K562 (cell line): ENCODE data around the gene CPVL. TPM values are rescaled to one million over a fixed set of nuclear protein-coding genes. Genes with fewer than 3 reads are reported as not detected.
A peak's percentile ranks its signal among the peaks of the same experiment; 100 is the strongest.

ENCODE experiments used
- ATAC-seq: fragments of 200-7000 bp; cut with Tn5 transposase; 3 replicates; pipeline ENCODE4 v1.9.1; 2020; ENCODE audit warnings: moderate library complexity
- BruUV-seq: library from RNA; stranded (reverse); fragments of 400-500 nt; replicated peaks from 2 replicates; lab custom pipeline; 2021; lab: Mats Ljungman, UMichigan
- CTCF ChIA-PET: fragments of 300-600 bp; formaldehyde crosslinking; extraction: SDS; loops from one replicate; lab custom pipeline; 2021; ENCODE audit warnings: low intra/inter-chr PET ratio; lab: Yijun Ruan, JAX
- POLR2A ChIA-PET: fragments of 300-600, 350-650 bp; sonication (Branson Sonifier 250); formaldehyde crosslinking; extraction: SDS; loops from one replicate; lab custom pipeline; 2021; ENCODE audit warnings: antibody characterized with exemption, inconsistent platforms; lab: Yijun Ruan, JAX
- DNase-seq, 4 experiments: peaks; one replicate each; pipeline versions ENCODE4 v3.0.0 to v3.0.0-alpha.2; 2011 to 2018; ENCODE audit warnings: low spot score in 3 of 4, mixed read lengths in 3 of 4; ENCODE audit errors: extremely low read depth in 1 of 4
- FAIRE-seq: peaks from 2 replicates; lab custom pipeline; 2011; peaks lifted over from hg19 to GRCh38; lab: Jason Lieb, UNC
- H2AFZ ChIP-seq: 2 replicates; pipeline ENCODE4 v1.6.0; 2011; ENCODE audit warnings: low read depth, low read length, control low read depth, inconsistent platforms
- H3K27ac ChIP-seq: fragments of 200-600 bp; 3 replicates; pipeline ENCODE4 v1.8.0; 2011; ENCODE audit warnings: low read depth, mild to moderate bottlenecking, control low read depth, inconsistent platforms, low read length, moderate library complexity, mixed read lengths; ENCODE audit errors: extremely low read depth
- H3K27me3 ChIP-seq, 2 experiments: fragments of 300-600 bp in 1 of 2; 2 replicates in 1 of 2; 3 replicates in 1 of 2; pipeline versions ENCODE4 v1.6.0 to v1.8.0; 2011; ENCODE audit warnings: inconsistent platforms in 2 of 2, low read length in 2 of 2, mild to moderate bottlenecking in 1 of 2, mixed read lengths in 1 of 2, moderate library complexity in 1 of 2; ENCODE audit not compliant: control insufficient read depth in 2 of 2, insufficient read depth in 2 of 2
- H3K36me3 ChIP-seq: fragments of 300-600 bp; 3 replicates; pipeline ENCODE4 v1.8.0; 2011; ENCODE audit warnings: mild to moderate bottlenecking, low read length, inconsistent platforms; ENCODE audit not compliant: control insufficient read depth, insufficient read depth
- H3K4me1 ChIP-seq, 2 experiments: fragments of 200-600 bp in 1 of 2; replicated peaks in 1 of 2; 2 replicates in 1 of 2; 3 replicates in 1 of 2; pipeline versions ENCODE4 v1.5.1 to v1.8.0; 2011; ENCODE audit warnings: inconsistent platforms in 2 of 2, low read length in 2 of 2, mild to moderate bottlenecking in 1 of 2, mixed read lengths in 1 of 2, moderate library complexity in 1 of 2; ENCODE audit not compliant: control insufficient read depth in 2 of 2, insufficient read depth in 2 of 2
- H3K4me2 ChIP-seq: 2 replicates; pipeline ENCODE4 v1.6.1; 2011; ENCODE audit warnings: low read length, control low read depth, inconsistent platforms, mixed read lengths; ENCODE audit not compliant: insufficient read depth
- H3K4me3 ChIP-seq: fragments of 200-600 bp; sonication (generic), shearing (Covaris generic); 2 replicates; pipeline ENCODE4 v1.5.1; 2016; ENCODE audit warnings: control low read depth, inconsistent platforms
- H3K79me2 ChIP-seq: fragments of 200-600 bp; 3 replicates; pipeline ENCODE4 v1.8.0; 2011; ENCODE audit warnings: low read length, inconsistent platforms; ENCODE audit not compliant: control insufficient read depth, insufficient read depth
- H3K9ac ChIP-seq, 2 experiments: 2 replicates each; pipeline versions ENCODE4 v1.6.0 to v1.6.1; 2011; ENCODE audit warnings: low read depth in 2 of 2, low read length in 2 of 2, control low read depth in 1 of 2, inconsistent platforms in 1 of 2, mild to moderate bottlenecking in 1 of 2, mixed read lengths in 1 of 2; ENCODE audit not compliant: insufficient read depth in 1 of 2
- H3K9me1 ChIP-seq: one replicate; pipeline ENCODE4 v1.6.0; 2011; ENCODE audit warnings: inconsistent platforms, mild to moderate bottlenecking, low read length, moderate library complexity; ENCODE audit not compliant: control insufficient read depth, insufficient read depth
- H3K9me3 ChIP-seq: replicated peaks from 2 replicates; pipeline ENCODE4 v1.5.1; 2011; ENCODE audit warnings: low read depth, low read length, inconsistent platforms; ENCODE audit not compliant: control insufficient read depth, insufficient read depth
- H4K20me1 ChIP-seq: replicated peaks from 2 replicates; pipeline ENCODE4 v1.6.1; 2011; ENCODE audit warnings: low read length, inconsistent platforms, mixed read lengths; ENCODE audit not compliant: control insufficient read depth, insufficient read depth
- CBFA2T3 ChIP-seq: fragments of 450-650 bp; IDR thresholded peaks from 2 replicates; pipeline ENCODE4 v1.6.1; 2017
- CCAR2 ChIP-seq: fragments of 200-400 bp; formaldehyde crosslinking; IDR thresholded peaks from 2 replicates; pipeline ENCODE4 v1.6.1; 2017; ENCODE audit warnings: mild to moderate bottlenecking, low read depth, low read length
- ETS2 ChIP-seq: IDR thresholded peaks from 2 replicates; pipeline ENCODE4 v1.6.1; 2016; ENCODE audit warnings: borderline replicate concordance, missing genetic modification characterization, mild to moderate bottlenecking, moderate library complexity, missing compliant biosample characterization; ENCODE audit not compliant: poor library complexity, severe bottlenecking
- ETV5 ChIP-seq: sonication (generic); formaldehyde crosslinking; IDR thresholded peaks from 2 replicates; pipeline ENCODE4 v1.4.0; 2020; ENCODE audit warnings: low read depth, mild to moderate bottlenecking, missing genetic modification reagents
- GTF2F1 ChIP-seq: IDR thresholded peaks from 2 replicates; pipeline ENCODE4 v1.6.1; 2011; ENCODE audit warnings: low read depth, low read length, improper control_type of control experiment
- KLF10 ChIP-seq: fragments of 250-450 bp; sonication (Bioruptor Pico); IDR thresholded peaks from 2 replicates; pipeline ENCODE4 v1.6.1; 2021; ENCODE audit warnings: matching md5 sums
- MYBL2 ChIP-seq, 2 experiments: fragments of 450-650 bp in 1 of 2; sonication (generic) in 1 of 2; formaldehyde crosslinking in 1 of 2; IDR thresholded peaks; 2 replicates each; pipeline versions ENCODE4 v1.6.1 to v1.8.1; 2017 to 2022; ENCODE audit warnings: borderline replicate concordance in 1 of 2, inconsistent platforms in 1 of 2, low read depth in 1 of 2, mild to moderate bottlenecking in 1 of 2, missing genetic modification reagents in 1 of 2, moderate library complexity in 1 of 2
- PHF20 ChIP-seq: fragments of 450-650 bp; IDR thresholded peaks from 2 replicates; pipeline ENCODE4 v1.6.1; 2018; ENCODE audit not compliant: partially characterized antibody
- POLR2AphosphoS2 ChIP-seq: IDR thresholded peaks from 2 replicates; pipeline ENCODE4 v1.6.1; 2012; ENCODE audit warnings: low read length, improper control_type of control experiment
- TBP ChIP-seq: optimal IDR thresholded peaks from 2 replicates; pipeline ENCODE3; 2011; ENCODE audit warnings: low read depth, low read length, improper control_type of control experiment
- TCF3 ChIP-seq: sonication (generic); formaldehyde crosslinking; IDR thresholded peaks from 2 replicates; pipeline ENCODE4 v1.4.0; 2020; ENCODE audit warnings: mild to moderate bottlenecking, missing genetic modification reagents
- WGBS: fragments of 100-300 bp; shearing (Covaris generic); methylation state at CpG from one replicate; pipeline ENCODE4 v1.1.6; 2016; ENCODE audit warnings: low coverage, mixed read lengths; ENCODE audit not compliant: insufficient coverage; ENCODE audit errors: missing lambda C conversion rate; 5-methylcytosine and 5-hydroxymethylcytosine counted together
- in situ Hi-C: fragments of 300-500 bp; cut with MboI; formaldehyde crosslinking; loops from 4 replicates; pipeline ENCODE4 v1.15.0; 2018; ENCODE audit warnings: inconsistent platforms, mixed read lengths
- intact Hi-C: fragments of 100-400 bp; cut with micrococcal nuclease; formaldehyde crosslinking; loops from 2 replicates; pipeline ENCODE4 v1.14.2; 2022
- polyA plus RNA-seq, 8 experiments: library from polyadenylated mRNA; depleted of rRNA in 4 of 8; stranded (reverse) in 5 of 8; unstranded in 3 of 8; fragments of >200 nt; fragmentation: Nextera tagmentation in 2 of 8; fragmentation: Illumina TruSeq in 1 of 8; extraction: Ambion mirVana in 2 of 8; extraction: Trizol in 1 of 8; gene quantifications; 2 replicates each; pipeline versions ENCODE4 v1.2.1 to v1.2.3, GENCODE V29; 2011 to 2014; ENCODE audit warnings: inconsistent platforms in 1 of 8, missing spikeins in 1 of 8
- total RNA-seq, 7 experiments: library from RNA; depleted of rRNA in 6 of 7; stranded (reverse); fragments of >200 nt in 6 of 7; fragmentation: Illumina TruSeq in 2 of 7; extraction: Trizol in 2 of 7; gene quantifications; 2 replicates each; pipeline versions ENCODE4 v1.2.1 to v1.2.3, GENCODE V29; 2011 to 2021; ENCODE audit warnings: low replicate concordance in 1 of 7
- TF ChIP-seq, protein P1 (sequence below): fragments of 250-450 bp; sonication (Bioruptor Pico); IDR thresholded peaks from 2 replicates; pipeline ENCODE4 v1.5.0; 2021; ENCODE audit warnings: mild to moderate bottlenecking, moderate library complexity
- TF ChIP-seq, protein P2 (sequence below): sonication (generic); formaldehyde crosslinking; IDR thresholded peaks from 2 replicates; pipeline ENCODE4 v1.8.1; 2023; ENCODE audit warnings: mild to moderate bottlenecking, missing genetic modification reagents
- TF ChIP-seq, protein P3 (sequence below): sonication (generic); formaldehyde crosslinking; IDR thresholded peaks from 2 replicates; pipeline ENCODE4 v1.4.0; 2020; ENCODE audit warnings: mild to moderate bottlenecking, missing genetic modification reagents

The CPVL gene
- total and polyA plus RNA-seq, 9 of the 15 experiments (the other 6 are each of a cell fraction or from before 2014, with no cell fraction given) = 0.89 to 2.4 (median 1.5) TPM

DNA sequence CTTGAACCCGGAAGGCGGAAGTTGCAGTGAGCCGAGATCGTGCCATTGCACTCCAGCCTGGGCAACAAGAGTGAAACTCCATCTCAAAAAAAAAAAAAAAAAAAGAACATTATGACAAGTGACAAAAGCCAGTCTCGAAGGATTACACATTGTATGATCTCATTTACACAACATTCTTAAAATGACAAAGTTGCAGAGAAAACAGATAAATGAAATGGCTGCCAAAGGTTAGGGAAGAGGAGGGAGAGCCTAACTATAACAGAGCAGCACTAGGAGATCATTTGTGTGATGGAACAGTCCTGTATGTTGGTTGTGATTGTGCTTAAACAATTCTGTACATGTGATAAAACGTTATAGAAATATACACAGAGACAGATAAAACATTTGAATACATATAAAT is 16.2 kb upstream of the CPVL start (continued):
- TF ChIP-seq KLF10 (CRISPR knock-in tag) (no peak), TBP (no peak), ETV5 (CRISPR knock-in tag) (no peak), GTF2F1 (no peak), PHF20 (no peak), ETS2 (tag) (no peak), CCAR2 (no peak)
- TF ChIP-seq, all 486 proteins: peak for 0

DNA sequence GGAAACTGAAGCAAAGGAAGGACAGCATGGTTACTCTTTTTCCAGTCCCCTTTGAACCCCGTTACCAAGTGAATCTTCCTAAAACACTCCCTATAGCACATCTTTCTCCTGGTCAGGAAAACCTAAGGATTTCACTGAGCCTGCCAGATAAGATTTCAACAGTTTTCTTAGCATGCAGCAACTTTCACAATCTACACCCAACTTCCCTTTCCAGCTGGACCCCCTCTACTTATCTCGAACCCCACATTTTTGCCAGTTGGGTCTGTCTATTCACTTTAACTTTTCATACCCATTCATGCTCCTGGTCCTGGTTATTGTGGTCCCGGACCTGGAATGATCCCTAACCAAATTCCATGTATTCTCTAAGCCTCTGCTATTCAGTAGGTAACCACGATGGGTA is 14.9 kb upstream of the CPVL start:
- no peaks in the 10 kb centered on the region for H3K36me3 ChIP-seq
- WGBS = 0% methylated on average over 4 of the region's 4 CpGs
- CTCF ChIA-PET = no interaction called here
- intact Hi-C loops (no loop called here), in situ Hi-C loops (no loop called here)
- no TSS peak for BruUV-seq
- POLR2A ChIA-PET = no interaction called here
- no peak overlapping the region for H2AFZ ChIP-seq
- H3K4me2 ChIP-seq = no peak overlapping the region
- H3K9ac ChIP-seq = no peak overlapping the region
- FAIRE-seq = no peak
- H4K20me1 ChIP-seq = no peaks in the 10 kb centered on the region
- H3K4me1 ChIP-seq = no peaks in the 10 kb centered on the region
- H3K27me3 ChIP-seq = no peaks in the 10 kb centered on the region
- no peaks in the 10 kb centered on the region for H3K9me3 ChIP-seq
- no peak overlapping the region for H3K27ac ChIP-seq
- H3K9me1 ChIP-seq = no peaks in the 10 kb centered on the region
- no peak for DNase-seq
- no peak overlapping the region for H3K4me3 ChIP-seq
- H3K79me2 ChIP-seq = no peaks in the 10 kb centered on the region
- no peak for ATAC-seq
- TF ChIP-seq, protein P1, sequence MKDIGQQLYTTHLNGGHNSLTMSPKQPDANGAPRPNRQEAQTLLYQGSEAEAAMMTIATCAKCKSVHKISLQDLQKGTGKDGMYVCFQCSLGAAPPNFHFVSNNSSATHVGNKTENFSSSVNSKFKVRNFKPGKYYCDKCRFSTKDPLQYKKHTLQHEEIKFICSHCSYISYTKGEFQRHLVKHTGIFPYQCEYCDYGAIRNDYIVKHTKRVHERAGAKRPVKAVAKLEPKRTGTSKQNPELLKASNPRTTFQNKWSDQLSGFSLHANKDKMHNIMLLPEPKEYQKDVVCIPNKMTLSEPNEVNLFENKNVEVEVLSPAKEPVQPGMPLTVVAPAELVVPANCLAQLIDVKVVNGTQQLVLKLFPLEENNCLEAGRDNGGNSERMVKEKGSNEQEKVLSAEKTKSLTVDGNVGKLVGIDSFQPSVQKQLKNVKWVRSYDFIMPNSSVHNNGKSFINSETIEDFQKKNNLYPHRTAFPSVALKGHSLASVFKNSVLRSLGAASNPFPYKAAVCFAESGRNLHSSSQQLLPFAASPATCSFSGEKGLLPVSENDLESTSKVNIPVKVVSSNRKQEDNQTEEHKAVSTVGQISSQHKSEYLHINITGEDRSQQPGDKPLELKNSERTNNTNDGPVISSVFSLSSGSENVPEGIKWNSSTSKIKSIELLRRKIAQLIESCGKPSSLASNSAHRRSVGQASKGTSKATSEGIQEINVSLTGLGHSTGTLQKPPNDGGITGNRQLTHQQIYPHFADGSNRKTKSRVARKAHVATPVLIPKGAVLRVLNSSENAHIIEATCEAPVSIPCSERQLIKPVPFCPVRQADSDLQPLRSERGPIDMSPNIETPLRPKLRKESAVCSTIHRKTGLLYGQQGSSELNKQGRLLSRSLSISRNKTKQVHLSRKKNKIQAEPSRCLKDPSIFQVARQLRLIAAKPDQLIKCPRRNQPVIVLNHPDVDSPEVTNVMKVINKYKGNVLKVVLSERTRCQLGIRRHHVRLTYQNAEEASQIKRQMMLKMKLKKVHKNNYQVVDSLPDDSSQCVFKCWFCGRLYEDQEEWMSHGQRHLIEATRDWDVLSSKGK (CRISPR knock-in tag) = no peak
- TF ChIP-seq TCF3 (CRISPR knock-in tag) = peak; percentile 86
- no peak for TF ChIP-seq POLR2AphosphoS2
- no peak for TF ChIP-seq MYBL2 (IDR thresholded peaks at IDR 0.05; ENCODE audit: low read depth)
- no peak for TF ChIP-seq MYBL2 (CRISPR knock-in tag; IDR thresholded peaks at IDR 0.05; ENCODE audit: borderline replicate concordance)
- peak; percentile 53 for TF ChIP-seq CBFA2T3
- TF ChIP-seq, protein P2, sequence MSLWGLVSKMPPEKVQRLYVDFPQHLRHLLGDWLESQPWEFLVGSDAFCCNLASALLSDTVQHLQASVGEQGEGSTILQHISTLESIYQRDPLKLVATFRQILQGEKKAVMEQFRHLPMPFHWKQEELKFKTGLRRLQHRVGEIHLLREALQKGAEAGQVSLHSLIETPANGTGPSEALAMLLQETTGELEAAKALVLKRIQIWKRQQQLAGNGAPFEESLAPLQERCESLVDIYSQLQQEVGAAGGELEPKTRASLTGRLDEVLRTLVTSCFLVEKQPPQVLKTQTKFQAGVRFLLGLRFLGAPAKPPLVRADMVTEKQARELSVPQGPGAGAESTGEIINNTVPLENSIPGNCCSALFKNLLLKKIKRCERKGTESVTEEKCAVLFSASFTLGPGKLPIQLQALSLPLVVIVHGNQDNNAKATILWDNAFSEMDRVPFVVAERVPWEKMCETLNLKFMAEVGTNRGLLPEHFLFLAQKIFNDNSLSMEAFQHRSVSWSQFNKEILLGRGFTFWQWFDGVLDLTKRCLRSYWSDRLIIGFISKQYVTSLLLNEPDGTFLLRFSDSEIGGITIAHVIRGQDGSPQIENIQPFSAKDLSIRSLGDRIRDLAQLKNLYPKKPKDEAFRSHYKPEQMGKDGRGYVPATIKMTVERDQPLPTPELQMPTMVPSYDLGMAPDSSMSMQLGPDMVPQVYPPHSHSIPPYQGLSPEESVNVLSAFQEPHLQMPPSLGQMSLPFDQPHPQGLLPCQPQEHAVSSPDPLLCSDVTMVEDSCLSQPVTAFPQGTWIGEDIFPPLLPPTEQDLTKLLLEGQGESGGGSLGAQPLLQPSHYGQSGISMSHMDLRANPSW = no peak
- TF ChIP-seq, protein P3, sequence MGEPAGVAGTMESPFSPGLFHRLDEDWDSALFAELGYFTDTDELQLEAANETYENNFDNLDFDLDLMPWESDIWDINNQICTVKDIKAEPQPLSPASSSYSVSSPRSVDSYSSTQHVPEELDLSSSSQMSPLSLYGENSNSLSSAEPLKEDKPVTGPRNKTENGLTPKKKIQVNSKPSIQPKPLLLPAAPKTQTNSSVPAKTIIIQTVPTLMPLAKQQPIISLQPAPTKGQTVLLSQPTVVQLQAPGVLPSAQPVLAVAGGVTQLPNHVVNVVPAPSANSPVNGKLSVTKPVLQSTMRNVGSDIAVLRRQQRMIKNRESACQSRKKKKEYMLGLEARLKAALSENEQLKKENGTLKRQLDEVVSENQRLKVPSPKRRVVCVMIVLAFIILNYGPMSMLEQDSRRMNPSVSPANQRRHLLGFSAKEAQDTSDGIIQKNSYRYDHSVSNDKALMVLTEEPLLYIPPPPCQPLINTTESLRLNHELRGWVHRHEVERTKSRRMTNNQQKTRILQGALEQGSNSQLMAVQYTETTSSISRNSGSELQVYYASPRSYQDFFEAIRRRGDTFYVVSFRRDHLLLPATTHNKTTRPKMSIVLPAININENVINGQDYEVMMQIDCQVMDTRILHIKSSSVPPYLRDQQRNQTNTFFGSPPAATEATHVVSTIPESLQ (CRISPR knock-in tag) = no peak
